GM13977 (cell line): Measurements from ENCODE around the gene DUSP22.
"Not testable (repeated sequence)": the region's sequence is repeated elsewhere in the genome, so short reads cannot be mapped to it uniquely, and the experiment has no call there.

Source experiments
- DNase-seq: peaks from one replicate; pipeline ENCODE4 v3.0.0; 2012; ENCODE audit warnings: low spot score
- CTCF ChIP-seq: IDR thresholded peaks from 2 replicates; pipeline ENCODE4 v1.5.1; 2012; ENCODE audit warnings: mild to moderate bottlenecking, control low read depth; ENCODE audit not compliant: insufficient read depth; ENCODE audit errors: extremely low read depth, missing control alignments
- in situ Hi-C: fragments of 300-500 bp; cut with MboI; formaldehyde crosslinking; loops from one replicate; pipeline ENCODE4 v1.12.0; 2022; ENCODE audit warnings: low sequenced_read_pairs, low pct_unique_long_range_greater_than_20kb, mixed read lengths, inconsistent platforms; ENCODE audit not compliant: unreplicated experiment

The DUSP22 gene

GRCh38 chr6:291697-292505 lies at the start of gene DUSP22:
Gene DUSP22 (plus strand): TSS chr6:292487. CDS start chr6:292540, 53 bp downstream.
- DNase-seq, result peak; percentile 99
- in situ Hi-C loops, result no loop called here

GRCh38 chr6:246352-246751 lies 45.9 kb upstream of the DUSP22 start:
- TF ChIP-seq CTCF, result no peak
- in situ Hi-C loops, result no loop called here
- DNase-seq, result no peak

More at GRCh38 chr6:291697-292505, at the start of gene DUSP22:
- TF ChIP-seq CTCF, result no peak

GRCh38 chr6:247351-247750 lies 44.9 kb upstream of the DUSP22 start:
- in situ Hi-C loops, result no loop called here
- TF ChIP-seq CTCF, result no peak
- DNase-seq, result no peak

- in situ Hi-C loops, DNase-seq: not testable (repeated sequence)
Measured at GRCh38 chr6:248046-248445, 44.2 kb upstream of the DUSP22 start.

GRCh38 chr6:250676-251075 lies 41.6 kb upstream of the DUSP22 start:
- TF ChIP-seq CTCF, result no peak
- in situ Hi-C loops, result no loop called here
- no peak for DNase-seq

- no peak for TF ChIP-seq CTCF
- in situ Hi-C loops, result no loop called here
- no peak for DNase-seq
Measured at GRCh38 chr6:251920-252319, 40.4 kb upstream of the DUSP22 start.

- no peak for TF ChIP-seq CTCF
- in situ Hi-C loops, result no loop called here
- no peak for DNase-seq
Measured at GRCh38 chr6:252775-253535, 39.3 kb upstream of the DUSP22 start.
